Measurements from ENCODE around the gene DNAH17. TPM values are rescaled to one million over a fixed set of nuclear protein-coding genes. Genes with fewer than 3 reads are reported as not detected.

DNAH17 gene
- total RNA-seq, 4 donors from 2014 or later, result 0.89 to 15.4 (median 3.8) TPM

DNA sequence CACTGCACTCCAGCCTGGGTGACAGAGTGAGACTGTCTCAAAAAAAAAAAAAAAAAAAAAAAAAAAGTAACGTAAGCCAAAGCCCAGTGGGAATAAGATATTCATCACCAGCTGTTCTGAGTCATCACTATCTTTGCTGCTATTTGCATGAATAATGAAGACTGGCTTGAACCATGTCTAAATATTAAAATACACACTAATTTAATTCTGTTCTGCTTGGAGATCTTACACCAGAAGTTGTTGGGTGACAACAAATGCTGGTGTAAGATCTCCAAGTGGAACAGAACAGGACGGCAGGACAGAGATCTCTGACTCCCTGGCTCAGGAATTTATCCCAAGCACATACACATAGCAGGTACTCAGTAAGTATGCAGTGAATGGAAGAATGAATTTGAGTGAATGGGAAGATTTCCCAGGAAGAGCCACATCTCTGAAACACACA, 19.6 kb downstream of the DNAH17 start:
- no peak for DNase-seq (ENCODE audit: low spot score in 2 of 2)
- 13 to 17% methylated on average over 2 of the region's 2 CpGs for WGBS, 2 donors
- intact Hi-C loops (cut with DNase I; ENCODE audit: low total_unique reads), result no loop called here
- H3K4me3 ChIP-seq (ENCODE audit: low read depth, poor library complexity, severe bottlenecking), result no peak overlapping the region
- no peak for TF ChIP-seq POLR2A (IDR thresholded peaks at IDR 0.05)
- TF ChIP-seq, protein P1, sequence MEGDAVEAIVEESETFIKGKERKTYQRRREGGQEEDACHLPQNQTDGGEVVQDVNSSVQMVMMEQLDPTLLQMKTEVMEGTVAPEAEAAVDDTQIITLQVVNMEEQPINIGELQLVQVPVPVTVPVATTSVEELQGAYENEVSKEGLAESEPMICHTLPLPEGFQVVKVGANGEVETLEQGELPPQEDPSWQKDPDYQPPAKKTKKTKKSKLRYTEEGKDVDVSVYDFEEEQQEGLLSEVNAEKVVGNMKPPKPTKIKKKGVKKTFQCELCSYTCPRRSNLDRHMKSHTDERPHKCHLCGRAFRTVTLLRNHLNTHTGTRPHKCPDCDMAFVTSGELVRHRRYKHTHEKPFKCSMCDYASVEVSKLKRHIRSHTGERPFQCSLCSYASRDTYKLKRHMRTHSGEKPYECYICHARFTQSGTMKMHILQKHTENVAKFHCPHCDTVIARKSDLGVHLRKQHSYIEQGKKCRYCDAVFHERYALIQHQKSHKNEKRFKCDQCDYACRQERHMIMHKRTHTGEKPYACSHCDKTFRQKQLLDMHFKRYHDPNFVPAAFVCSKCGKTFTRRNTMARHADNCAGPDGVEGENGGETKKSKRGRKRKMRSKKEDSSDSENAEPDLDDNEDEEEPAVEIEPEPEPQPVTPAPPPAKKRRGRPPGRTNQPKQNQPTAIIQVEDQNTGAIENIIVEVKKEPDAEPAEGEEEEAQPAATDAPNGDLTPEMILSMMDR (IDR thresholded peaks at IDR 0.05), result no peak

DNA sequence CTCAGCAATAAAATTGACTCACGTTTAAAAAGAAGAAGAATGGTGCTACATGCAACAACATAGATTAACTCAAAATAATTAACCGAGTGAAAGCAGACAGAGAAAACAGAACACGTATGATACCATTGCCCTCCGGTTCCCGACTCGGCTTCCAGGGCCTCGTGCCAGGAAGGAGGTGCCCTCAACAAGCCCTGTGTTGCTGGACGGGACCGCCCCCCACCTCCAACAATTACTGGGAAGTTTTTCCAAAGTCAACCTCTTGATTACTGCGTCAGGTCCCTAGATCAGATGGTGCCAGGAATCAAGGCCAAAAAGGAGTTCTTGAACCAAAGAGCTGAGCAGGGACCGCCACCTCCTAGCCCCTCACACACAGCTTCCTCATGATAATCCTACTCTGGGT, 20.4 kb downstream of the DNAH17 start:
- no peak overlapping the region for H3K4me3 ChIP-seq (ENCODE audit: low read depth, poor library complexity, severe bottlenecking)
- WGBS, 2 donors, result 53% methylated on average over 11 of the region's 11 CpGs
- DNase-seq (ENCODE audit: low spot score in 2 of 2), result no peak
- intact Hi-C loops (cut with DNase I; ENCODE audit: low total_unique reads), result no loop called here
- no peak for TF ChIP-seq POLR2A (IDR thresholded peaks at IDR 0.05)
- TF ChIP-seq, protein P1 (IDR thresholded peaks at IDR 0.05), result no peak

DNA sequence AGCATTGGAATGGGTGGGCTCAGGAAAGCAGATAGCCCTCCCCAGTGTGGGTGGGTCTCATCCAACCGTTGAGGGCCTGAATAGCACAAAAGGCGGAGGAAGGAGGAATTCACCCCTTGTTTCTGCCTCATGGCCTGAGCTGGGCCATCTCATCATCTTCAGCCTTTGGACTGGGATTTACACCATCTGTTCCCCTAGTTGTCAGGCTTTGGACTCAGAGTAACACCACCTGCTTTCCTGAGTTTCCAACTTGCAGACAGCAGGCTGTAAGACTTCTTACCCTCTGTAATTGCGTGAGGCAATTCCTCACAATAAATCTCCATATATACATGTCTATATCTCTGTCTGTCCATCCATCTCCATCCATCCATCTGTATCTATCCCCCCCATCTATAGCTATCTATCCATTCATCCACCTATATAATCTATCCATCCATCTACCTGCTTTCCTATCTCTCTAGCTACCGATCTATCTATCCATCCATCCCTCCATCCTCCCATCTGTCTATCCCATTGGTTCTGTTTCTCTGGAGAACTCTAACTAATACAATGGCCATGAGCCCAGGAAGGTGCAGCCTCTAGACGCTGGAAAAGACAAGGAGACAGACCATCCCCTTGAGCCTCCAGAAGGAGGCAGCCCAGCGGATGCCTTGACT, 21.3 kb downstream of the DNAH17 start:
- 81 to 84% methylated on average over 6 of the region's 6 CpGs for WGBS, 2 donors
- DNase-seq (ENCODE audit: low spot score in 2 of 2), result no peak
- intact Hi-C loops (cut with DNase I; ENCODE audit: low total_unique reads), result no loop called here

DNA sequence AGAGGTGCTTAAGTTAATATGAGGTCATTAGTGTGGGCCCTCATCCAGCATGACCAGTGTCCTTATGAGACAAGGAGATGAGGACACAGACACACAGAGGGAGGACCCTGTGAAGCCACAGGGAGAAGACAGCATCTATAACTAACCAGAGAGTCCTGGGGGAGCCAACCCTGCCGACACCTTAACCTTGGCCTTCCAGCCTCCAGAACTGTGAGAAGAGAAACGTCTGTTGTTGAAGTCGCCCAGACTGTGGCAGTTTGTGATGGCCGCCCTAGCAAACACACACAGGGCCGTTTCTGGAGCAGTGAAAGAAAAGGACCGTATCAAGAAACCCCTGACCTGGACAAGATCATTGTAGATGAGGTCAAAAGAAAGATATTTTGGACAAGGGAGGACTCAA, 26.7 kb downstream of the DNAH17 start:
- 85 to 89% methylated on average over 6 of the region's 6 CpGs for WGBS, 2 donors
- no peak overlapping the region for H3K4me3 ChIP-seq (ENCODE audit: low read depth, poor library complexity, severe bottlenecking)
- no peak for DNase-seq (ENCODE audit: low spot score in 2 of 2)
- intact Hi-C loops (cut with DNase I; ENCODE audit: low total_unique reads), result no loop called here
- TF ChIP-seq, protein P1 (IDR thresholded peaks at IDR 0.05), result no peak
- no peak for TF ChIP-seq POLR2A (IDR thresholded peaks at IDR 0.05)

More for the DNA sequence above, 21.3 kb downstream of the DNAH17 start:
- H3K4me3 ChIP-seq (ENCODE audit: low read depth, poor library complexity, severe bottlenecking), result no peak overlapping the region
- TF ChIP-seq, protein P1 (IDR thresholded peaks at IDR 0.05), result no peak
- no peak for TF ChIP-seq POLR2A (IDR thresholded peaks at IDR 0.05)

DNA sequence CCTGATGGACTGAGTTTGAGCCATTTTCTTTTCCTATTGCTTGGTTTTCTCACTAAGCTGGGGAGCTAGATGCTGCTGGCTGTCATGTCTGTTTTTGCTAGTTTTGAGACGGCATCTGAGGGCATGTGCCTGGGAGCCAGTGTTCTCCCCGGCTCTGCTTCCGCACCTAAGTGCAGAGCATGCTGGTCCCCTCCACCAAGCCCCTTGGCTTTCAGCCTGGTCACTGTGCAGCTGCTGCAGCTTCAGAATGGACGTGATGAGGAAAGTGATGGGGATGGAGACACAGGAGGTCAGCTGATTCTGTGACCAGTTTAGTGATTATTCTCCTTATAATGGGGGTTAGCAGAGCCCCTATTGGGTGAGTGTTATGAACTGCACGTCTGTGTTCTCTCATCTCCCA, 28.5 kb downstream of the DNAH17 start:
- H3K4me3 ChIP-seq (ENCODE audit: low read depth, poor library complexity, severe bottlenecking), result no peak overlapping the region
- WGBS, 2 donors, result 90 to 93% methylated on average over 5 of the region's 5 CpGs
- DNase-seq (ENCODE audit: low spot score in 2 of 2), result no peak
- intact Hi-C loops (cut with DNase I; ENCODE audit: low total_unique reads), result no loop called here
- TF ChIP-seq, protein P1 (IDR thresholded peaks at IDR 0.05), result no peak
- TF ChIP-seq POLR2A (IDR thresholded peaks at IDR 0.05), result no peak

DNA sequence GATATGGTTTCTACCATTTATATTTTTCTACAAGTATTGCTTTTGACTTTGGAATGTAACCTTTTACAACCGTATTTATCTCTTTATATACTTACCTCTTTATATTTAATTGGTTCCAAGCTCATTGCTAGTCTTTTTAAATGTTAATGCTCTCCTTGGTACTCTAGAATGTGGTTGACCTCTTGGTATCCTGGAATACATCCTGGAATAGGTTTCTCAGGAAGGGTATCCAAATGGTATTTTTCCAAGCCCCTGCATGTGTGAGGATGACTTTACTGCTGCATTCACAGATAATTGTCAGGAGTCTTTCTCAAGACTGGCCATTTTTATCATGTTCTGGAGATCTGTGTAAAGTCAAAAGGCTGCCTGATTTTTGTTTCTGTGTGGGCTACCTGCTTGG, 30.2 kb downstream of the DNAH17 start:
- H3K4me3 ChIP-seq (ENCODE audit: low read depth, poor library complexity, severe bottlenecking), result no peak overlapping the region
- TF ChIP-seq, protein P1 (IDR thresholded peaks at IDR 0.05), result no peak
- TF ChIP-seq POLR2A (IDR thresholded peaks at IDR 0.05), result no peak
- WGBS, 2 donors, result 32 to 79% methylated on average over 1 of the region's 1 CpG
- DNase-seq (ENCODE audit: low spot score in 2 of 2), result no peak
- intact Hi-C loops (cut with DNase I; ENCODE audit: low total_unique reads), result no loop called here

Data from lower leg skin (tissue), 4 donors.